SU-DHL-6 (cell line): Measurements from ENCODE around the gene CAMKK1.

Experiments
- H2AFZ ChIP-seq: fragments of 200-600 bp; sonication (generic); 2 replicates; pipeline ENCODE4 v1.6.1; 2014; ENCODE audit warnings: low read depth, mild to moderate bottlenecking, moderate library complexity, mixed read lengths, antibody characterized with exemption, low read length; ENCODE audit not compliant: severe bottlenecking
- H3F3A ChIP-seq: fragments of 200-600 bp; shearing (Covaris generic); 2 replicates; pipeline ENCODE4 v1.6.0; 2016; ENCODE audit warnings: antibody characterized with exemption, mild to moderate bottlenecking; ENCODE audit not compliant: insufficient read depth
- H3K27ac ChIP-seq: fragments of 200-600 bp; sonication (generic); 2 replicates; pipeline ENCODE4 v1.5.1; 2016; ENCODE audit warnings: low read depth, mild to moderate bottlenecking, low read length, moderate library complexity, mixed read lengths
- H3K27me3 ChIP-seq: fragments of 200-600 bp; sonication (generic), shearing (Covaris generic); 2 replicates; pipeline ENCODE4 v1.6.0; 2014; ENCODE audit warnings: mild to moderate bottlenecking, low read length
- H3K36me3 ChIP-seq: fragments of 200-600 bp; sonication (generic); 2 replicates; pipeline ENCODE4 v1.6.1; 2014; ENCODE audit warnings: mild to moderate bottlenecking, low read length, mixed read lengths
- H3K4me2 ChIP-seq: fragments of 300-600, 200-600 bp; shearing (Covaris generic), sonication (generic); 2 replicates; pipeline ENCODE4 v1.6.0; 2014; ENCODE audit warnings: low read length, low read depth, mild to moderate bottlenecking; ENCODE audit not compliant: poor library complexity, severe bottlenecking
- H3K4me3 ChIP-seq: fragments of 200-600 bp; sonication (generic); 2 replicates; pipeline ENCODE4 v1.5.1; 2014; ENCODE audit warnings: antibody characterized with exemption, low read length, mild to moderate bottlenecking, mixed read lengths; ENCODE audit not compliant: insufficient read depth, poor library complexity, severe bottlenecking
- H3K79me2 ChIP-seq: fragments of 200-600 bp; sonication (generic); 2 replicates; pipeline ENCODE4 v1.6.1; 2014; ENCODE audit warnings: mild to moderate bottlenecking, low read length, moderate library complexity; ENCODE audit not compliant: insufficient read depth
- H3K9ac ChIP-seq: fragments of 200-600 bp; sonication (generic); 2 replicates; pipeline ENCODE4 v1.7.0; 2014; ENCODE audit warnings: mild to moderate bottlenecking, low read length
- H3K9me2 ChIP-seq: fragments of 200-600 bp; sonication (generic); replicated peaks from 2 replicates; pipeline ENCODE4 v1.6.1; 2014; ENCODE audit warnings: low read length; ENCODE audit not compliant: insufficient read depth
- H3K9me3 ChIP-seq: fragments of 200-600 bp; sonication (generic); 2 replicates; pipeline ENCODE4 v1.6.1; 2014; ENCODE audit warnings: low read length, mixed read lengths; ENCODE audit not compliant: insufficient read depth
- H4K20me1 ChIP-seq: fragments of 200-600 bp; sonication (generic); 2 replicates; pipeline ENCODE4 v1.6.1; 2014; ENCODE audit warnings: low read depth, mild to moderate bottlenecking, antibody characterized with exemption, low read length, moderate library complexity, mixed read lengths
- CTCF ChIP-seq: fragments of 200-600 bp; sonication (generic); IDR thresholded peaks from one replicate; pipeline ENCODE4 v1.5.1; 2017; ENCODE audit warnings: antibody characterized with exemption, mild to moderate bottlenecking, low read length, moderate library complexity; ENCODE audit not compliant: insufficient read depth, poor library complexity, severe bottlenecking
- EZH2phosphoT487 ChIP-seq: fragments of 200-600 bp; sonication (generic), shearing (Covaris generic); conservative IDR thresholded peaks from 2 replicates; pipeline ENCODE4 v1.6.1; 2018; ENCODE audit warnings: mild to moderate bottlenecking, antibody characterized with exemption, low read length, moderate library complexity, mixed read lengths

Gene CAMKK1

GRCh38 chr17:3882276-3882675, 10.6 kb downstream of the CAMKK1 start:
- Histone ChIP-seq H3F3A (no peaks in the 10 kb centered on the region), H3K36me3 (no peaks in the 10 kb centered on the region), H3K9me3 (no peaks in the 10 kb centered on the region), H3K4me2 (no peak overlapping the region), H3K27me3 (no peaks in the 10 kb centered on the region), H2AFZ (no peak overlapping the region), H3K9ac (no peak overlapping the region), H4K20me1 (no peaks in the 10 kb centered on the region), H3K79me2 (no peaks in the 10 kb centered on the region), H3K9me2 (no peaks in the 10 kb centered on the region), H3K27ac (no peak overlapping the region), H3K4me3 (no peak overlapping the region)
- TF ChIP-seq CTCF = no peak
- no peak for TF ChIP-seq EZH2phosphoT487

DNA sequence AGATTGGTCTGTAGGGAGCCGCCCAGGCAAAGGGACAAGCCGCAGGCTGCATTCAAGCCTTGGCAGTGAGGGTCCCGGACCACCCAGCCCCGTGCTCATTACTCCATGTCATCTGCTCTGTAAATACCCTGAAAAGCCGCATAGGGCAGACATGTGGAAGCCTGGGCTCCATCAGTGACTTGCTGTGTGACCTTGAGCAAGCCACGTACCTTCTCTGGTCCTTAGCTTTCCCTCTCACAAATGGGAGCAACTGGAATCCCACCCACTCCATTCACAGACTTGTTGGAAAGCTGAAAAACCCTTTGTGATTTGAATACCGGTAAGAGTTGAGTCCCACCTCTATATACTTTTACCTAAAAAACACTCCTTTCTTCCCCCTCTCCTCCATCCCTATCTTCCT, 11.9 kb downstream of the CAMKK1 start:
- Histone ChIP-seq H2AFZ (no peak overlapping the region), H3F3A (no peaks in the 10 kb centered on the region), H3K4me2 (no peak overlapping the region), H3K27ac (no peak overlapping the region), H3K36me3 (no peaks in the 10 kb centered on the region), H3K9me3 (no peaks in the 10 kb centered on the region), H3K9ac (no peak overlapping the region), H3K27me3 (no peaks in the 10 kb centered on the region), H3K9me2 (no peaks in the 10 kb centered on the region), H3K79me2 (no peaks in the 10 kb centered on the region), H4K20me1 (no peaks in the 10 kb centered on the region), H3K4me3 (no peak overlapping the region)
- TF ChIP-seq CTCF = no peak
- no peak for TF ChIP-seq EZH2phosphoT487

- Histone ChIP-seq H3K36me3 (no peaks in the 10 kb centered on the region), H3K27ac (no peak overlapping the region), H4K20me1 (no peaks in the 10 kb centered on the region), H3K4me3 (no peak overlapping the region), H3K27me3 (no peaks in the 10 kb centered on the region), H2AFZ (no peak overlapping the region), H3K9me3 (no peaks in the 10 kb centered on the region), H3F3A (no peaks in the 10 kb centered on the region), H3K4me2 (no peak overlapping the region), H3K9ac (no peak overlapping the region), H3K9me2 (no peaks in the 10 kb centered on the region), H3K79me2 (no peaks in the 10 kb centered on the region)
- no peak for TF ChIP-seq CTCF
- TF ChIP-seq EZH2phosphoT487 = no peak
These were observed 13.0 kb downstream of the CAMKK1 start for GRCh38 chr17:3879591-3880417.
